A673 (cell line): ENCODE results near the gene SERTAD2. TPM values are rescaled to one million over a fixed set of nuclear protein-coding genes. Genes with fewer than 3 reads are reported as not detected.
A peak's percentile ranks its signal among the peaks of the same experiment; 100 is the strongest.

Experiments
- BruUV-seq: library from RNA; stranded (reverse); fragments of 400-500 nt; replicated peaks from 2 replicates; lab custom pipeline; 2021; lab: Mats Ljungman, UMichigan
- CTCF ChIA-PET: fragments of 300-600 bp; sonication (Branson Sonifier 250); formaldehyde crosslinking; loops from one replicate; lab custom pipeline; 2022; ENCODE audit warnings: antibody characterized with exemption; lab: Charles Lee
- POLR2A ChIA-PET: fragments of 300-600 bp; sonication (Branson Sonifier 250); formaldehyde crosslinking; loops from one replicate; lab custom pipeline; 2022; ENCODE audit warnings: antibody characterized with exemption; ENCODE audit not compliant: low non-redundant PET; lab: Charles Lee
- DNase-seq: peaks from one replicate; pipeline ENCODE4 v3.0.0-alpha.2; 2015; ENCODE audit warnings: low spot score
- H3K27ac ChIP-seq: fragments of 200-600 bp; sonication (generic); 2 replicates; pipeline ENCODE4 v1.5.1; 2016; ENCODE audit warnings: mixed run types, low read depth, mild to moderate bottlenecking, mixed read lengths, antibody characterized with exemption, low read length; ENCODE audit not compliant: poor library complexity, severe bottlenecking
- H3K27me3 ChIP-seq: fragments of 200-600 bp; sonication (generic); replicated peaks from 2 replicates; pipeline ENCODE4 v1.6.1; 2017; ENCODE audit warnings: mixed run types, low read depth, mild to moderate bottlenecking, mixed read lengths, antibody characterized with exemption, low read length; ENCODE audit not compliant: insufficient read depth, poor library complexity
- H3K36me3 ChIP-seq: fragments of 200-600 bp; sonication (generic); 2 replicates; pipeline ENCODE4 v1.6.1; 2016; ENCODE audit warnings: mixed run types, mild to moderate bottlenecking, mixed read lengths, antibody characterized with exemption, low read length; ENCODE audit not compliant: insufficient read depth, poor library complexity, severe bottlenecking
- H3K4me1 ChIP-seq: fragments of 200-600 bp; sonication (generic); 2 replicates; pipeline ENCODE4 v1.6.1; 2017; ENCODE audit warnings: mixed run types, mild to moderate bottlenecking, mixed read lengths, antibody characterized with exemption, low read length; ENCODE audit not compliant: insufficient read depth, poor library complexity, severe bottlenecking
- H3K4me3 ChIP-seq: fragments of 200-600 bp; sonication (generic); 2 replicates; pipeline ENCODE4 v1.5.1; 2016; ENCODE audit warnings: low read depth, mixed run types, mild to moderate bottlenecking, mixed read lengths, low read length; ENCODE audit not compliant: poor library complexity, severe bottlenecking
- H3K9me3 ChIP-seq: fragments of 200-600 bp; sonication (generic); 2 replicates; pipeline ENCODE4 v1.6.1; 2016; ENCODE audit warnings: mixed run types, low read depth, mild to moderate bottlenecking, mixed read lengths, antibody characterized with exemption, low read length; ENCODE audit not compliant: poor library complexity, severe bottlenecking
- CTCF ChIP-seq: fragments of 300-800, 200-600 bp; sonication (generic); conservative IDR thresholded peaks from 2 replicates; pipeline ENCODE4 v1.5.1; 2017; ENCODE audit warnings: low read depth, mild to moderate bottlenecking, antibody characterized with exemption, low read length, moderate library complexity, mixed read lengths
- EZH2 ChIP-seq: fragments of 200-600 bp; sonication (generic); IDR thresholded peaks from 2 replicates; pipeline ENCODE4 v1.6.1; 2017; ENCODE audit warnings: borderline replicate concordance, low read depth, mild to moderate bottlenecking, mixed read lengths, antibody characterized with exemption, low read length; ENCODE audit not compliant: poor library complexity, severe bottlenecking
- intact Hi-C: fragments of 100-400 bp; cut with micrococcal nuclease; formaldehyde crosslinking; loops from one replicate; pipeline ENCODE4 v1.10.0; 2022; ENCODE audit not compliant: unreplicated experiment
- total RNA-seq: library from RNA; stranded (reverse); gene quantifications from 2 replicates; pipeline ENCODE4 v1.2.3, GENCODE V29; 2021

Gene SERTAD2
- total RNA-seq, 1 experiment from 2014 or later = 22.2 TPM

DNA sequence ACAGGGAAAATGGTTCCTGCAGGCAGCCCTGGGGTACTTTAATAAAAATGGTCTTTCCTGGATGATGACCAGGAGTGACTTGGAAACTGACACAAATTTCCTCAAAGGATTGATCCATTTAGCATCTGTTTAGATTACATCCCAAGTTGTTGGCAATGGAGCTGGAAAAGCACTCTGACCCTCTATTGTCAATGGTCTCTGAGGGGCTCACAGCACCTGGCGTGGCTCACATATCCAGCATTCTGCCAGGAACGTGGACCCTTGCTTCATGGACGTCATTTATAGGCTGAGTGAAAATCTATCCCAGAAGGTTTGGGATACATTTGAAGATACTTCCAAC lies 43.8 kb downstream of the SERTAD2 start:
- BruUV-seq = no TSS peak
- H3K36me3 ChIP-seq = no peaks in the 10 kb centered on the region
- POLR2A ChIA-PET = no interaction called here
- no peaks in the 10 kb centered on the region for H3K27me3 ChIP-seq
- H3K4me1 ChIP-seq = no peaks in the 10 kb centered on the region
- no peak for DNase-seq
- no peak overlapping the region for H3K27ac ChIP-seq
- TF ChIP-seq EZH2 (no peak), CTCF (no peak)
- no peaks in the 10 kb centered on the region for H3K9me3 ChIP-seq
- no peak overlapping the region for H3K4me3 ChIP-seq
- intact Hi-C loops = no loop called here
- CTCF ChIA-PET = interaction anchor here (0.6 kb wide), 1 partner anchor 306 kb away, joined by 3 read pairs; no protein-coding TSS in a partner anchor

DNA sequence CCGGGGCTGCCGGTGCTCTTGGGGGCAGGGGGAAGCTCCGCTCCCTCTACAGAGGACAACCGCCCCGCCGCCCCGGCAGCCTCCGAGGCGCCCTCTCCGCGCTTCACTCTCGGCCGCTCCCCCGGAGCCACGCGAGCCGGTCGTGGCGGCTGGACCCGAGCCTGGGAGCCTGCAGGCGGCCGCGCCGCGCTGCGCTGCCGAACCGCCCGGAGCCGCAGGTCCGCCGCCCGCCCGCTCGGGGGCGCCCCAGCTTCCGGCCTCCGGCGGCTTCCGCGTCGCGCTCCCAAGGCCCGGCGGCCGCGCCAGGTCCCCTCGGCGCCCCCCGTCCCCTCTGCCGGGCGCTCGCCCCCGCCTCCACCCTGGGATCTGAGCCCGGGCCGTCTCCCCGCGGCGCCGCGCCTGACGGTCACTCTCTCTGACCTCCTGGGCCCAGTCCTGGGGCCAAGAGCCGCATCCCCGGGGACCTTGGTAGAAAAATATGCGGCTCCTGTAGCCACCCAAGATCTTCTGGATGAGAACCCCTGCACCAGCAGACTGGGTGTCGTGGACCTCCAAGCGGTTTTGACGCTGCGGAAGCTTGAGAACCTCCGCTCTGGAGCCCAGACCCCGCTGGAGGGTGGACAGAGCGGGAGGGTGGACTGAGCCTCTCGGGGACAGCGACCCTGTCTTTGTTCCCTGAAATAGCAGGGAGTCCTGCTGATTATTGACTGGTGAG lies 44.3 kb downstream of the SERTAD2 start:
- peak; percentile 46 for DNase-seq
- Histone ChIP-seq H3K9me3 (no peaks in the 10 kb centered on the region), H3K4me3 (peak overlapping the region; percentile 27), H3K27ac (no peak overlapping the region), H3K36me3 (no peaks in the 10 kb centered on the region), H3K27me3 (no peaks in the 10 kb centered on the region), H3K4me1 (no peaks in the 10 kb centered on the region)
- intact Hi-C loops = no loop called here
- ChIA-PET POLR2A (no interaction called here), CTCF (interaction anchor here (0.6 kb wide), 1 partner anchor 307 kb away, joined by 3 read pairs; no protein-coding TSS in a partner anchor)
- TF ChIP-seq EZH2 (no peak), CTCF (no peak)
- BruUV-seq = no TSS peak

GRCh38 chr2:64608867-64609226 lies 44.9 kb downstream of the SERTAD2 start:
- TF ChIP-seq EZH2 = no peak
- TF ChIP-seq CTCF = no peak
- no peaks in the 10 kb centered on the region for H3K27me3 ChIP-seq
- no peak for DNase-seq
- POLR2A ChIA-PET = no interaction called here
- H3K4me1 ChIP-seq = no peaks in the 10 kb centered on the region
- no TSS peak for BruUV-seq
- no peak overlapping the region for H3K27ac ChIP-seq
- H3K9me3 ChIP-seq = no peaks in the 10 kb centered on the region
- H3K36me3 ChIP-seq = no peaks in the 10 kb centered on the region
- intact Hi-C loops = no loop called here
- CTCF ChIA-PET = no interaction called here
- H3K4me3 ChIP-seq = peak overlapping the region; percentile 27
